Activated T-cell treated with anti-CD3 and anti-CD28 coated beads for 1 hour (primary cell): Measurements from ENCODE around the gene IFT122.
"Not testable (repeated sequence)": the region's sequence is repeated elsewhere in the genome, so short reads cannot be mapped to it uniquely, and the experiment has no call there.

Experiments used
- DNase-seq: peaks from one replicate; pipeline ENCODE4 v3.0.0-alpha.2; 2020; ENCODE audit warnings: low read depth

Gene IFT122

DNA sequence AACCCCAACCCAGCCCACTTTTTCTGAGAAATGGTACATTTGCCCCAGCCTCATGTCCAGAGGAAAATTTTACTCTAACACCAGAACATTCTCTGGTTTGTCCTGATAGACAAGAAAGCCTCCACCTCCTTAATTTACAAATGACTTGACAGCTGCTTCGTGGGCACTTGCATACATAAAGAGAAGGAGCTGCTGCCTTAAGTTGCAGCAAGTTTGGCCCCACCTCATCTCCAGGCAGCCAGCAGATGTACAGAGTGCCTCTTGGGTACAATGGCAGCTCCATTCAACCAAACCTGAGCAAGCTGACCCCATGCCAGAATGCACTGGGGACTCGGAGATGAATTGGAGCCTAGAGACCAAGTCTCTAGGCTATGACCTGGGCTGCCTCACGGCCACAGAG, 96.8 kb downstream of the IFT122 start:
- DNase-seq, result no peak

GRCh38 chr3:129539206-129539605, 99.2 kb downstream of the IFT122 start:
- DNase-seq, result no peak

GRCh38 chr3:129540776-129541516, 100.9 kb downstream of the IFT122 start:
- DNase-seq, result no peak

GRCh38 chr3:129542747-129543146, 102.7 kb downstream of the IFT122 start:
- DNase-seq, result no peak

GRCh38 chr3:129543156-129543790, 103.2 kb downstream of the IFT122 start, which contains the start of gene H1-8:
H1-8 (plus strand) TSS chr3:129543175; CDS start chr3:129543219, 44 bp downstream.
- DNase-seq, result no peak

DNA sequence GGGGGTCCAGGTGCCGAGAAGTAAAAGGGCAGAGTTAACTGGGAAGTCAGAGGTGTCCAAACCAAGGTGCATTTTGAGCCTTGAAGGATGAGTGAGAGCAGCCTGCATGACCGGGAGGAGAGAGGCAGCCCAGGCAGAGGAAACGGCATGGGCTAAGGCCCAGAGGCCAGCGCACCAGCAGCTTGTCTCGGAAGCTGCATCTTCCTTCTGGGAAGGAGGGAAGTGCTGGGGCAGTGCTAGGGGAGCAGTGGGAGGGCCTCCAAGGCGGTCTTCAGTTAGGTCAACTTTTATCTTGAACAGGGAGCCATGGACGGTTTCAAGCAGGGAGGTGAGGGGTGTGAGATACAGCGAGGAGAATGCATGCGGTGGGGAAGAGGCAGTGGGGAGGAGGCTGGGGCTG, 104.0 kb downstream of the IFT122 start:
- DNase-seq, result no peak

DNA sequence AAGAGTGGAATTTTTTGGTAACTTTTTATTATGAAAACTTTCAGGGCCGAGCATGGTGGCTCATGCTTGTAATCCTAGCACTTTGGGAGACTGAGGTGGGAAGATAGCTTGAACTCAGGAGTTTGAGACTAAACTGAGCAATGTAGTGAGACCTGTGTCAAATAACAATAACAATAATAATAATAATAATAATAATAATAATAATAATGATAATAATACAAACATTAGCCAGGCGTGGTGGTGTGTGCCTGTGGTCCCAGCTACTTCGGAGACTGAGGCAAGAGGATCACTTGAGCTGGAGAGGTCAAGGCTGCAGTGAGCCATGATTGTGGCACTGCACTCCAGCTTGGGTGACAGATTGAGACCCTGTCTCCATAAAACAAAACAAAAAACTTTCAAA, 105.9 kb downstream of the IFT122 start:
- DNase-seq, result not testable (repeated sequence)

GRCh38 chr3:129547241-129547640, 107.2 kb downstream of the IFT122 start:
- DNase-seq, result no peak

DNA sequence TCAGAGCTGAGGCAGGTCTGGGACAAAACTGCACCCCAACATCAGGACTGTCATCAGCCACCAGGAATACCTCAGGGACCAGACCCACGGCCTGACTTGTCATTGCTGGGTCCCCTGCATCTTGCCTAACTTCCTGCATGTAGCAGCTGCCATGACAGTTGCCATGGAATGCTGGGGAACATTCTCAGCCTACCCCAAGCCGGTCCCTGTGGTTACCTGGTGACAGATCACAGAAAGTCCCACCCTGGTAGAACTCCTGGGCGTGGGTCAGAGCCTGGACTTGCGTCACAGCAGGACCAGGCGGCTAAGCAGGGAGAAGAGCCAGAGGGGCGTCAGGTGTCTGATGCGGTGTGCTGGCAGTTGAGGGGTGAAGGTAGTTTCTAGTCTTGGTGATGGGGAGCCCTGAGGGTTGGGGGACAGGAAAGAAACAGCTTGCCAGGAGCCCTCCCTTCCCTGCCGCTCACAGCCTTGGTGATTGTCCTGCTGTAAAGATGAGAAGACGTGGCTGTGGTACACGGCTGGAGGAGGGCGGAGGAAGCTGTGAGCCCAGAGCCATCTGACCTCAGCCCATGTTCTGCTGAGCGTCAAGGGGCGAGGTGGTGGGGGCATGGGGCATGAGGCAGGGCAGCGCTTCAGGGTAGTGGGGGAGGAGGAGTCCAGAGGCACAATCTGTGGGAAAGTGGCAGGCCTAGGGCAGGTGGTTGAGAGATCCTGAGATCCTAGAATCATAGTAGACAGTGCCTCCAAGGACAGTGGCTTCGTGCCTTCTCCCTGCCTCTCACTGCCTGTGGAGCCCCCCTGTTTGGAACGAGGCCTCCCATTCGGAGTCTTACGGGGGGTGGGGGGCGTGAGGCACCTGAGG, 108.3 kb downstream of the IFT122 start:
- no peak for DNase-seq

GRCh38 chr3:129549006-129549800, 109.2 kb downstream of the IFT122 start:
- DNase-seq, result no peak

DNA sequence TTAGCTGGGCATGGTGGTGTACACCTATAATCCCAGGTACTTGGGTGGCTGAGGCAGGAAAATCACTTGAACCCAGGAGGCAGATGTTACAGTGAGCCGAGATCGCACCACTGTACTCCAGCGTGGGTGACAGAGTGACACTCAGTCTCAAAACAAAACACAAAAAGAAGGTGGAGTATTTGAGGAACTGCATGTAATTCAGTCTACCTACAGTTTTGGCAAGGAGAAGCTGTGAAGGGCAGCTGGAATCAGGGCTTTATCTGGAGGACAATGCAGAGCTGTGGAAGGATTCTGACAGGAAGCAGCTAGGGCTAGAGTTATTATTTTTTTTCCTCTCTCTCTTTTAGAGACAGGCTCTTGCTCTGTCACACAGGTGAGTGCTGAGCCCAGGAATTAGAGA, 109.8 kb downstream of the IFT122 start:
- no peak for DNase-seq

DNA sequence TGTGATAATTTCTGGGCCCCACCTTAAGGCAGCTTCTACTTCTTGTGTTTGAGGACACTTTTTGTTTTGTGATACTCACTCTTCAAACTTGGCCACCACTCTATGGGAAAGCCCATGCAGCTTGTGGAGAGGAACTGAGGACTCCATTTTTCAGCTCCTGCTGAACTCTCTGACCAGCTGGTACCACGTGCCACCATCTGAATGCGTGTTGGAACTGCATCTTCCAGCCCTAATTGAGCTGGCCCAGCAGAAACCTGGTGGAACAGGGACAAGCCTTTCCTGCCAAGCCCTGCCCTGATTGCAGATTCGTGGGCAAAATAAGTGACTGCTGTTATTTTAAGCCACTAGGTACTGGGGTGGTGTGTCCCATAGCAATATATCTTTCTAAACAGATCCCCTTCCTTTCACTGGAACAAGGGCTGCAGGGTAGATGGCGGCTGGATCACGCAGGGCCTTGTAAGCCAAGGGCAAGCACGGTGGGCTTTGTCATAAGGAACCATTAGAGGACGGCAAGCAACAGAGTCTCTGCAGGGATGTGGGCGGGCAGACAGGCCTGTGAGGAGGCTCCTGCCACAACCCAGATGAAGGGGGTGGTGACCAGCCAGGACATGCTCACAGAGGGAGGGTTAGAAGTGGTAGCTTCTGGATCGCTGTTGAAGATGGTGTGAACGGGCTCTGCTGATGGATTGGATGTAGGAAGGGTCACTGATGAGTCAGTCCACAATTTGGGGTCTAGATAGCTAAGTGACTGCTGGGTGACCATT, 112.4 kb downstream of the IFT122 start:
- DNase-seq, result no peak

- DNase-seq, result no peak
These were observed 113.1 kb downstream of the IFT122 start for GRCh38 chr3:129553171-129553570.

DNA sequence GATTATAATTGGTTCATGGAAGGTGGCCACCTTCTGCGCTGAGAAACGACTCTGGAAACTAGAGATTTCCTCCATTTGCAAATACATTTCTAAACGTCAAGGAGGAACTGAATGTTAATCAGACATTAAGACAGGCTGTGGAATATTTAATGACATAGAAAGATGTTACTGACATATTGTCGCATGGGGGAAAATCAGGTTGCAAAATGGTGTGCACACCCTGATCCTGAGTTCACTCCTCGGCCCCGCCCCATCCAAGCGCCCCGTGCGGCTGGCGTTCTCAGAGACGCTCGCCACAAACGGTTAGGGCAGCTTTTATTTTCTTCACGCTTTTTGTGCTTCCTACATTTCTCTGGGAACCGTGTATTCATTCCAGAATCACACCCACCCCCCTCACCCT, 113.7 kb downstream of the IFT122 start:
- DNase-seq, result no peak

GRCh38 chr3:129554356-129555152, 114.5 kb downstream of the IFT122 start:
- no peak for DNase-seq

DNA sequence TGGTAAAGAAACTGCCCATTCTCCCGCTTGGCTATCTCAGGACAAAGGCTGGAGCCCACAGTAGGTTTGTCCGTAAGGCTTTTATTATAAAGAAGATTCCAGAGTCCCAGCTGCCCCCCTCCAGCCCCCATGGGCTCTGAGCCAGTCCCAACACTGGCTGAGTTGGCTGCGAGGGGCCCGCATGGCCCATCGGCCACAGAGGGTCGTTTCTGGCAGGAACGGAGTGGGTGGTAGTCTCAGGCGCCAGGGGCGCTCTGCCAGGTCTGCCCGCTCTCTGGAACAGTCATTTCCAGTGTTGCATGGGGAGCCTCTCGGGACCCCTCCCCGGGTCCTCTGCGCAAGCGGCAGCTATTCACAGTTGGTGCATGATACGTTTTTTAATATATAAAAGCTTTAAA, 115.1 kb downstream of the IFT122 start:
- no peak for DNase-seq

GRCh38 chr3:129555616-129556357, 115.8 kb downstream of the IFT122 start:
- DNase-seq, result no peak

GRCh38 chr3:129556358-129556695, 116.3 kb downstream of the IFT122 start:
- DNase-seq, result no peak

DNA sequence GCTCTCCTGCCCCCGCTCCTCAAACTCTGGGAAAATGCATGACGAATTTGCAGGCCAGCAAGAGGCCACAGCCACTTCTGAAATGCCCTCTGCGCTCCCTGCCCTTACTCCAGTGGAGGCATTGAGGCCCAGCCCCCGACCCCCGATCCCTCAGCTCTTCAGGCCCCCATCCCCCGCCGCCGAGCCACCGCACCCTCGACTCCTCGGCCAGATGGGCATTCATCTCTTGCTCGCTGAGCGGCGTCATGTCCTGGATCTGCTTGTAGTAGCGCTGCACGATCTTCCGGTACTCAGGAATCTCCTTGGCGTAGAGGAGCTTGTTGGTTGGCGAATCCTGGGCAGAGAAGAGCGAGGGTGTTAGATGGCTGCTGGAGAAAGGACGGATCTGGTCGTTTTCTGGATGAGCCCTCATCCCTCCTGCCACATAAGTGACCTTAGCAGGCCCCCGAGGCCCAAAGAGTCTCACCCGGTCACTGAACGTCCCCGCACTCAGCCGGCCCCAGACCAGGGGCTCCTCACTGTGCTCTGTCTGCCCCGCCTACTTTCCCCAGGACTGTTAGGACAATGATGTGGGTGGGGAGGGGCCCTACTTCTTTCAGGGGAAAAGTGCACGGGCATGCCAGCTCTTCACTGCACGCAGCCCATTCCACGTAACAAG, 117.0 kb downstream of the IFT122 start:
- no peak for DNase-seq
